HFF-Myc (cell line): ENCODE results near the gene HOXB9.

Experiments
- DNase-seq: peaks from one replicate; pipeline ENCODE4 v3.0.0-alpha.2; 2011; ENCODE audit warnings: low read depth; ENCODE audit errors: extremely low read depth
- H3K4me3 ChIP-seq: replicated peaks from 2 replicates; pipeline ENCODE4 v1.5.1; 2011; ENCODE audit warnings: low read depth, mild to moderate bottlenecking, control low read depth, low read length
- CTCF ChIP-seq: IDR thresholded peaks from 2 replicates; pipeline ENCODE4 v1.5.1; 2012; ENCODE audit warnings: mild to moderate bottlenecking, low read depth, low read length, control low read depth; ENCODE audit errors: missing control alignments

HOXB9 gene

DNA sequence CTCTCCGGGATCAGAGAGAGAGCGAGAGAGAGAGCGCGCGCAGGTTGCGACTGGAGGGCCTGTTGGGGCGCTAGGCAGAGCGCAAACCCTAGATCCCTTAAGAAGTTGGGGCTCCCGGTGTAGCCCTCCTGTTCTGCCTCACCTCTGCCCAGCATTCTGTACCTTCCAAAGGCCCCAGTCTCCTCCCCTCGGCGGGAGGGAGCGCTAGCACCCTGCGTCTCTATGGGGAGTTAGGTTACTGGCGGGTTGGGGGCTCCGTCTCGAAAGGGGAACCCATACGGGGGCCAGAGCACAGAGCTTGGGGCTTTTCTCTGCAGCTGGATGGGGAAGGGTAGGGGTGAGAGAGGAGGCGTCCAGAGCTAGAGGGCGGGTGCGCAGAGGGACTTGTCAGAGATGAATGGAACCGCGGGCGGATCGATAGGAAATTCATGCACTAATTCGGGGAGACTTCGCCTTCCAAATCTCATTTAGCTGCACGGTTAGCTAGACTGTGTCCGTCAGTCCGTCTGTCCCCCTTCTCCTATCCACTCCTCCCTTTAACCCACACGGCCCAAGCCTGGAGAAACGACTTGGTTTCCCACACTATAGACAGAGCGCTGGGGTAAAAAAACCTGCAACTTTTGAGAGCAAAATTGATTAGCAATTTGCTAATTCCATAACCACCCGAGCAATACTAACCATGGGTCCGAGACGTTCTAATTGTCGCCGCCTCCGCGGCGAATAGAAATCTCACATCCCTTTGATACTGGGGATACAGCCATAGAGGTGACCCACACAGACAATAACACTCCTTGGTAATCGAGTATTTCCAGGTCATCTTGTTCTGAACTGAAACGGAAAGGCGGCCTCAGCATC is 47.3 kb downstream of the HOXB9 start:
- DNase-seq = no peak
- TF ChIP-seq CTCF = no peak
- H3K4me3 ChIP-seq = peak overlapping the region; percentile 12; the same call in 1 of the 2 replicates

- no peak for DNase-seq
- no peak for TF ChIP-seq CTCF
- peak within 1 kb of the TSS; percentile 31 for H3K4me3 ChIP-seq
Measured at GRCh38 chr17:48577946-48578615, 48.1 kb downstream of the HOXB9 start, which contains the start of gene HOXB4. HOXB4 (minus strand) TSS chr17:48578350; CDS start chr17:48578319, 31 bp downstream.

- DNase-seq = no peak
- H3K4me3 ChIP-seq = peak overlapping the region; percentile 31
- TF ChIP-seq CTCF = no peak
Measured at GRCh38 chr17:48577330-48577945, 48.7 kb downstream of the HOXB9 start.

DNA sequence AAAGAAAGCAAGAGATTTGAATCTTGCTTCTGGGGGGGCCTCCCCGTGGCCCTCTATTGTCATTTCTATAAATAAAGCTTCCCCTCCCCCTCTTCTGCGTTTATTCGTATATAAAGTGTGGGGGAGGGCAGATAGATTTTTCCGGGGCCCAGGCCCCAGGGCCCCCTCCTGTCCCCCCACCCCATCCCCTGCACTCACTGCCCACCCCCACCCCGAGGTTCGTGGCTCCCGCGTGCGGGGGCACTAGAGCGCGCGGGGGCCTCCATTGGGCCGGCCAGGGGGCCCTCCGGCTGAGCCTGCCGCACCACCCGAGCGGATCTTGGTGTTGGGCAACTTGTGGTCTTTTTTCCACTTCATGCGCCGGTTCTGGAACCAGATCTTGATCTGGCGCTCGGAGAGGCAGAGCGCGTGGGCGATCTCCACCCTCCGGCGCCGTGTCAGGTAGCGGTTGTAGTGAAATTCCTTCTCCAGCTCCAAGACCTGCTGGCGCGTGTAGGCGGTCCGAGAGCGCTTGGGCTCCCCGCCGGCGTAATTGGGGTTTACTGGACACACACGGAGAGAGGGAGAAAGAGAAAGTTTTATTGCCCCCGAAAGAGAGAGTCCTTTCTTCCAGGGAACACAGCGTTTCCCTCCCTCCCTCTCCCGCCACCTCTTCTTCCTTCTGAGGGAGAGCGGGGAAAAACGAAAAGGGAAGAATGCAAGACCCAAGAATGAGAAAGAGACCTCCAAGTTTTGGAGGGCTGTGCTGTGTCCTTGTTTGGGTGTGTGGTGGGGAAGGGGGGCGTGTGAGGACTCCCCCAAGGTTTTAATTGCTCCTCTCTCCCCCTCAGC is 49.5 kb downstream of the HOXB9 start:
- peak overlapping the region; percentile 31 for H3K4me3 ChIP-seq
- DNase-seq = no peak

GRCh38 chr17:48575673-48576478 is 50.3 kb downstream of the HOXB9 start:
- no peak for TF ChIP-seq CTCF
- H3K4me3 ChIP-seq = no peak overlapping the region
- no peak for DNase-seq

More for the DNA sequence above, 49.5 kb downstream of the HOXB9 start:
- TF ChIP-seq CTCF = no peak
